HepG2 (cell line): ENCODE results near the gene SLC9C2. TPM values are rescaled to one million over a fixed set of nuclear protein-coding genes. Genes with fewer than 3 reads are reported as not detected.

Experiments
- CHD4 ChIP-seq: fragments of 200-600 bp; sonication (generic); IDR thresholded peaks from 2 replicates; pipeline ENCODE4 v1.7.0; 2017; ENCODE audit warnings: mild to moderate bottlenecking, low read length, borderline replicate concordance
- EED ChIP-seq: sonication (generic); formaldehyde crosslinking; IDR thresholded peaks from 2 replicates; pipeline ENCODE4 v1.5.0; 2020; ENCODE audit warnings: mild to moderate bottlenecking, missing genetic modification reagents
- HNF4G ChIP-seq, 2 experiments: sonication (generic) in 1 of 2; formaldehyde crosslinking in 1 of 2; IDR thresholded peaks; 2 replicates each; pipeline versions ENCODE4 v1.4.0 to v1.6.1; 2011 to 2020; ENCODE audit warnings: borderline replicate concordance in 2 of 2, low read depth in 2 of 2, mild to moderate bottlenecking in 2 of 2, low read length in 1 of 2, missing genetic modification reagents in 1 of 2, moderate library complexity in 1 of 2
- MAFF ChIP-seq: IDR thresholded peaks from 2 replicates; pipeline ENCODE4 v1.6.1; 2011; ENCODE audit warnings: low read depth, low read length, improper control_type of control experiment
- MIXL1 ChIP-seq: IDR thresholded peaks from 2 replicates; pipeline ENCODE4 v1.6.1; 2016
- NFKB2 ChIP-seq: sonication (generic); formaldehyde crosslinking; IDR thresholded peaks from 2 replicates; pipeline ENCODE4 v1.4.0; 2020; ENCODE audit warnings: missing genetic modification reagents, borderline replicate concordance
- NONO ChIP-seq, 2 experiments: fragments of 450-650 bp in 1 of 2; sonication (generic) in 1 of 2; formaldehyde crosslinking in 1 of 2; IDR thresholded peaks in 1 of 2; conservative IDR thresholded peaks in 1 of 2; 2 replicates each; pipeline versions ENCODE4 v1.6.1 to v1.8.0; 2017 to 2022; ENCODE audit warnings: mild to moderate bottlenecking in 1 of 2, missing genetic modification reagents in 1 of 2, moderate library complexity in 1 of 2
- SAP130 ChIP-seq: IDR thresholded peaks from 2 replicates; pipeline ENCODE4 v1.6.1; 2016; ENCODE audit warnings: low read depth
- TCF7L2 ChIP-seq: IDR thresholded peaks from 2 replicates; pipeline ENCODE4 v1.6.1; 2011; ENCODE audit warnings: mild to moderate bottlenecking, low read depth, low read length, moderate library complexity
- TMF1 ChIP-seq: sonication (generic); formaldehyde crosslinking; IDR thresholded peaks from 2 replicates; pipeline ENCODE4 v1.8.1; 2022; ENCODE audit warnings: low read depth, missing genetic modification reagents
- ZNF546 ChIP-seq: sonication (generic); formaldehyde crosslinking; conservative IDR thresholded peaks from 2 replicates; pipeline ENCODE4 v1.8.1; 2023; ENCODE audit warnings: mild to moderate bottlenecking, missing genetic modification reagents
- ZNF746 ChIP-seq: sonication (generic); formaldehyde crosslinking; IDR thresholded peaks from 2 replicates; pipeline ENCODE4 v1.8.0; 2022; ENCODE audit warnings: mild to moderate bottlenecking, missing genetic modification reagents
- ZSCAN25 ChIP-seq: sonication (generic); formaldehyde crosslinking; IDR thresholded peaks from 2 replicates; pipeline ENCODE4 v1.8.0; 2022; ENCODE audit warnings: mild to moderate bottlenecking, missing genetic modification reagents
- polyA plus RNA-seq, 8 experiments: library from polyadenylated mRNA; depleted of rRNA in 3 of 8; stranded (reverse) in 7 of 8; unstranded in 1 of 8; fragments of >200 nt; fragmentation: Illumina TruSeq in 4 of 8; extraction: Trizol in 4 of 8; gene quantifications; 2 replicates each; pipeline versions ENCODE4 v1.2.1 to v1.2.3, GENCODE V29; 2011 to 2016; ENCODE audit warnings: low read depth in 4 of 8, missing spikeins in 1 of 8, mixed read lengths in 1 of 8; ENCODE audit not compliant: insufficient read depth in 1 of 8
- total RNA-seq, 5 experiments: library from RNA; depleted of rRNA; stranded (reverse); fragments of >200 nt; fragmentation: Illumina TruSeq; extraction: Trizol; gene quantifications; 2 replicates each; pipeline ENCODE4 v1.2.3, GENCODE V29; 2016; ENCODE audit warnings: low read depth in 1 of 5
- TF ChIP-seq, protein P1 (sequence below): sonication (generic); formaldehyde crosslinking; IDR thresholded peaks from 2 replicates; pipeline ENCODE4 v1.5.0; 2020; ENCODE audit warnings: missing genetic modification reagents
- TF ChIP-seq, protein P2 (sequence below): sonication (generic); formaldehyde crosslinking; IDR thresholded peaks from 2 replicates; pipeline ENCODE4 v1.8.1; 2023; ENCODE audit warnings: missing genetic modification reagents, inconsistent platforms, borderline replicate concordance
- TF ChIP-seq, protein P3 (sequence below): sonication (generic); formaldehyde crosslinking; IDR thresholded peaks from 2 replicates; pipeline ENCODE4 v1.5.0; 2020; ENCODE audit warnings: missing genetic modification reagents, mild to moderate bottlenecking, borderline replicate concordance
- TF ChIP-seq, protein P4 (sequence below): fragments of 450-650 bp; IDR thresholded peaks from 2 replicates; pipeline ENCODE4 v1.6.1; 2017
- TF ChIP-seq, protein P5 (sequence below): sonication (generic); formaldehyde crosslinking; IDR thresholded peaks from 2 replicates; pipeline ENCODE4 v1.5.1; 2020; ENCODE audit warnings: mild to moderate bottlenecking, moderate library complexity, missing genetic modification reagents

Gene SLC9C2
- total and polyA plus RNA-seq, 2 of the 13 experiments (the other 11 are each of a cell fraction or from before 2014, with no cell fraction given) = 0.03 TPM; not detected in 1

DNA sequence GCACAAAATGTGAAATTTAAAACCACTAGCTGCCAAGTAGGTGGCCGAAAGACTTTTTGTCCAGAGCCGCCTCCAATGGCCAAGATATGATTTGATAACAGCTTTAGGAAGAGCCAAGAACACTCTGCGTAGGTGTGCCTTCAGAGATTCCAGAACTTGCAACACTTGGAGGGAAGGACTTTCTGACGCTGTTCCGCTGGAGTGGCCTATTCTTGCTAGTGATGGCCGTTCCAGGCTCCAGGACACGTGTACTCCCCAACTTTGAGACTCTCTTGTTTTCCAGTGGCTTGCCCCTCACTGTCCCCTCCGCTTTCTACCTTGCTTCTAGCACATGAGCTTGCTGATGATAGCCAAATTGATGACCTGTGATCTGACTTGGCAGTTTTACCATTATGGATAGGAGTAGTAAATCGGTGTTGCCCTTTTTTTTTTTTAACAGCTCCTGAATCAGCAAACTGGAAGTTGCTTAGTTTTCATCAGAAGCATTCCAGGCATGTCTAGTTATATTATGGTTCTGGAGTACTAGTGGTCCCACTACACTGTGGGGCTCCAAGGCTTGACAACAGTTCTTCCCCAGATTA lies 124.7 kb downstream of the SLC9C2 start (continued):
- TF ChIP-seq ZNF746 (CRISPR knock-in tag) (no peak), MIXL1 (no peak), TMF1 (CRISPR knock-in tag) (no peak), TCF7L2 (no peak), HNF4G (IDR thresholded peaks at IDR 0.05; ENCODE audit: borderline replicate concordance, low read depth, low read length) (no peak; the same call in 1 of the 2 replicates), HNF4G (CRISPR knock-in tag; IDR thresholded peaks at IDR 0.05; ENCODE audit: borderline replicate concordance, low read depth) (0 out of 2 replicates have a peak, but pooled peaks have one; percentile 9), ZNF546 (CRISPR knock-in tag) (no peak), MAFF (peak; percentile 62), ZSCAN25 (CRISPR knock-in tag) (0 out of 2 replicates have a peak, but pooled peaks have one; percentile 14), SAP130 (CRISPR knock-in tag) (peak; percentile 26; the same call in 1 of the 2 replicates), NONO (IDR thresholded peaks at IDR 0.05) (no peak), NONO (CRISPR knock-in tag; conservative IDR thresholded peaks at IDR 0.05) (no peak), EED (CRISPR knock-in tag) (no peak), CHD4 (no peak), NFKB2 (no peak)
- TF ChIP-seq, protein P1, sequence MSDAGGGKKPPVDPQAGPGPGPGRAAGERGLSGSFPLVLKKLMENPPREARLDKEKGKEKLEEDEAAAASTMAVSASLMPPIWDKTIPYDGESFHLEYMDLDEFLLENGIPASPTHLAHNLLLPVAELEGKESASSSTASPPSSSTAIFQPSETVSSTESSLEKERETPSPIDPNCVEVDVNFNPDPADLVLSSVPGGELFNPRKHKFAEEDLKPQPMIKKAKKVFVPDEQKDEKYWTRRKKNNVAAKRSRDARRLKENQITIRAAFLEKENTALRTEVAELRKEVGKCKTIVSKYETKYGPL (CRISPR knock-in tag) = no peak
- TF ChIP-seq, protein P2, sequence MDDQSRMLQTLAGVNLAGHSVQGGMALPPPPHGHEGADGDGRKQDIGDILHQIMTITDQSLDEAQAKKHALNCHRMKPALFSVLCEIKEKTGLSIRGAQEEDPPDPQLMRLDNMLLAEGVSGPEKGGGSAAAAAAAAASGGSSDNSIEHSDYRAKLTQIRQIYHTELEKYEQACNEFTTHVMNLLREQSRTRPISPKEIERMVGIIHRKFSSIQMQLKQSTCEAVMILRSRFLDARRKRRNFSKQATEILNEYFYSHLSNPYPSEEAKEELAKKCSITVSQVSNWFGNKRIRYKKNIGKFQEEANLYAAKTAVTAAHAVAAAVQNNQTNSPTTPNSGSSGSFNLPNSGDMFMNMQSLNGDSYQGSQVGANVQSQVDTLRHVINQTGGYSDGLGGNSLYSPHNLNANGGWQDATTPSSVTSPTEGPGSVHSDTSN (CRISPR knock-in tag) = no peak
- TF ChIP-seq, protein P3, sequence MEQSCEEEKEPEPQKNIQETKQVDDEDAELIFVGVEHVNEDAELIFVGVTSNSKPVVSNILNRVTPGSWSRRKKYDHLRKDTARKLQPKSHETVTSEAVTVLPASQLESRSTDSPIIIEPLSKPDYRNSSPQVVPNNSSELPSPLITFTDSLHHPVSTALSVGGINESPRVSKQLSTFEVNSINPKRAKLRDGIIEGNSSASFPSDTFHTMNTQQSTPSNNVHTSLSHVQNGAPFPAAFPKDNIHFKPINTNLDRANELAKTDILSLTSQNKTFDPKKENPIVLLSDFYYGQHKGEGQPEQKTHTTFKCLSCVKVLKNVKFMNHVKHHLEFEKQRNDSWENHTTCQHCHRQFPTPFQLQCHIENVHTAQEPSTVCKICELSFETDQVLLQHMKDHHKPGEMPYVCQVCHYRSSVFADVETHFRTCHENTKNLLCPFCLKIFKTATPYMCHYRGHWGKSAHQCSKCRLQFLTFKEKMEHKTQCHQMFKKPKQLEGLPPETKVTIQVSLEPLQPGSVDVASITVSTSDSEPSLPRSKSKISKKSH = no peak
- TF ChIP-seq, protein P4, sequence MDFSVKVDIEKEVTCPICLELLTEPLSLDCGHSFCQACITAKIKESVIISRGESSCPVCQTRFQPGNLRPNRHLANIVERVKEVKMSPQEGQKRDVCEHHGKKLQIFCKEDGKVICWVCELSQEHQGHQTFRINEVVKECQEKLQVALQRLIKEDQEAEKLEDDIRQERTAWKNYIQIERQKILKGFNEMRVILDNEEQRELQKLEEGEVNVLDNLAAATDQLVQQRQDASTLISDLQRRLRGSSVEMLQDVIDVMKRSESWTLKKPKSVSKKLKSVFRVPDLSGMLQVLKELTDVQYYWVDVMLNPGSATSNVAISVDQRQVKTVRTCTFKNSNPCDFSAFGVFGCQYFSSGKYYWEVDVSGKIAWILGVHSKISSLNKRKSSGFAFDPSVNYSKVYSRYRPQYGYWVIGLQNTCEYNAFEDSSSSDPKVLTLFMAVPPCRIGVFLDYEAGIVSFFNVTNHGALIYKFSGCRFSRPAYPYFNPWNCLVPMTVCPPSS = no peak
- TF ChIP-seq, protein P5, sequence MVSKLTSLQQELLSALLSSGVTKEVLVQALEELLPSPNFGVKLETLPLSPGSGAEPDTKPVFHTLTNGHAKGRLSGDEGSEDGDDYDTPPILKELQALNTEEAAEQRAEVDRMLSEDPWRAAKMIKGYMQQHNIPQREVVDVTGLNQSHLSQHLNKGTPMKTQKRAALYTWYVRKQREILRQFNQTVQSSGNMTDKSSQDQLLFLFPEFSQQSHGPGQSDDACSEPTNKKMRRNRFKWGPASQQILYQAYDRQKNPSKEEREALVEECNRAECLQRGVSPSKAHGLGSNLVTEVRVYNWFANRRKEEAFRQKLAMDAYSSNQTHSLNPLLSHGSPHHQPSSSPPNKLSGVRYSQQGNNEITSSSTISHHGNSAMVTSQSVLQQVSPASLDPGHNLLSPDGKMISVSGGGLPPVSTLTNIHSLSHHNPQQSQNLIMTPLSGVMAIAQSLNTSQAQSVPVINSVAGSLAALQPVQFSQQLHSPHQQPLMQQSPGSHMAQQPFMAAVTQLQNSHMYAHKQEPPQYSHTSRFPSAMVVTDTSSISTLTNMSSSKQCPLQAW (CRISPR knock-in tag) = no peak
